Measurements from ENCODE around the gene CD244. TPM values are rescaled to one million over a fixed set of nuclear protein-coding genes. Genes with fewer than 3 reads are reported as not detected.
"Not testable (repeated sequence)": the region's sequence is repeated elsewhere in the genome, so short reads cannot be mapped to it uniquely, and the experiment has no call there.

Gene CD244
- total RNA-seq, 2 donors from 2014 or later, result 0.49 to 0.58 TPM

DNA sequence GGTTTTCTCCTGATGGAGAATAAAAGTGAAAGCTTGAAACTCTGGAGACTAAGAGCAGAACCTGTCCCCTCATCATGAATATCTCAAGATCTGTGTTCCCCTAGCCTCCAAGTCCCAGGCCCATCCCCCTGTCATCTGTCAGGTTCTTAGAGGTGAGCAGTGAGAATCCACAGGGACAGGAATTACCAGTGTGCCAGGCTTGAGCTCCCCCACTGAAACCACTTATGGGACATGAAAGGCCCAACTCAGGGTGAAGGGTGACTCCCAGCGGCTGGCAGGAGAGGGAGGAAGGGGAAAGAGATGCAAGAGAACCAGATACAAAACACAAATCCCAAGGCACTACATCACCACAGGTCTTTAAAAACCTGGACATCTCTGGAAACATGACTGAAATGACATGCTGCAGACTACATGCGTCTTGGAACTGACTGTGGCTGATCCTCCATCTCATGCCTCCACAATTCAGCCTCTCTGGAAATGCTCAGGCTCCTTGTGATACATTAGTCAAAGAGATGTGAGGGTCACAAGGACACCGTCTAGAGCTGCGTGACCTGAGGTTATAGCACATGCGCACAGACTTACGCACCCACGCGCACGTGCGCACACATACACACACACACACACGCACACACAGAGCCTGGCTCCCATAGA, 73.5 kb downstream of the CD244 start:
- Histone ChIP-seq H3K27me3 (no peaks in the 10 kb centered on the region), H3K9me3 (no peaks in the 10 kb centered on the region), H3K9ac (ENCODE audit: low read depth in 2 of 2, low read length in 2 of 2) (no peak overlapping the region), H3K4me3 (no peak overlapping the region), H3K4me1 (no peaks in the 10 kb centered on the region), H3K36me3 (no peaks in the 10 kb centered on the region), H3K27ac (no peak overlapping the region)
- no peak for DNase-seq
- intact Hi-C loops (cut with DNase I), result no loop called here
- TF ChIP-seq, protein P1, sequence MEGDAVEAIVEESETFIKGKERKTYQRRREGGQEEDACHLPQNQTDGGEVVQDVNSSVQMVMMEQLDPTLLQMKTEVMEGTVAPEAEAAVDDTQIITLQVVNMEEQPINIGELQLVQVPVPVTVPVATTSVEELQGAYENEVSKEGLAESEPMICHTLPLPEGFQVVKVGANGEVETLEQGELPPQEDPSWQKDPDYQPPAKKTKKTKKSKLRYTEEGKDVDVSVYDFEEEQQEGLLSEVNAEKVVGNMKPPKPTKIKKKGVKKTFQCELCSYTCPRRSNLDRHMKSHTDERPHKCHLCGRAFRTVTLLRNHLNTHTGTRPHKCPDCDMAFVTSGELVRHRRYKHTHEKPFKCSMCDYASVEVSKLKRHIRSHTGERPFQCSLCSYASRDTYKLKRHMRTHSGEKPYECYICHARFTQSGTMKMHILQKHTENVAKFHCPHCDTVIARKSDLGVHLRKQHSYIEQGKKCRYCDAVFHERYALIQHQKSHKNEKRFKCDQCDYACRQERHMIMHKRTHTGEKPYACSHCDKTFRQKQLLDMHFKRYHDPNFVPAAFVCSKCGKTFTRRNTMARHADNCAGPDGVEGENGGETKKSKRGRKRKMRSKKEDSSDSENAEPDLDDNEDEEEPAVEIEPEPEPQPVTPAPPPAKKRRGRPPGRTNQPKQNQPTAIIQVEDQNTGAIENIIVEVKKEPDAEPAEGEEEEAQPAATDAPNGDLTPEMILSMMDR (IDR thresholded peaks at IDR 0.05), result no peak

DNA sequence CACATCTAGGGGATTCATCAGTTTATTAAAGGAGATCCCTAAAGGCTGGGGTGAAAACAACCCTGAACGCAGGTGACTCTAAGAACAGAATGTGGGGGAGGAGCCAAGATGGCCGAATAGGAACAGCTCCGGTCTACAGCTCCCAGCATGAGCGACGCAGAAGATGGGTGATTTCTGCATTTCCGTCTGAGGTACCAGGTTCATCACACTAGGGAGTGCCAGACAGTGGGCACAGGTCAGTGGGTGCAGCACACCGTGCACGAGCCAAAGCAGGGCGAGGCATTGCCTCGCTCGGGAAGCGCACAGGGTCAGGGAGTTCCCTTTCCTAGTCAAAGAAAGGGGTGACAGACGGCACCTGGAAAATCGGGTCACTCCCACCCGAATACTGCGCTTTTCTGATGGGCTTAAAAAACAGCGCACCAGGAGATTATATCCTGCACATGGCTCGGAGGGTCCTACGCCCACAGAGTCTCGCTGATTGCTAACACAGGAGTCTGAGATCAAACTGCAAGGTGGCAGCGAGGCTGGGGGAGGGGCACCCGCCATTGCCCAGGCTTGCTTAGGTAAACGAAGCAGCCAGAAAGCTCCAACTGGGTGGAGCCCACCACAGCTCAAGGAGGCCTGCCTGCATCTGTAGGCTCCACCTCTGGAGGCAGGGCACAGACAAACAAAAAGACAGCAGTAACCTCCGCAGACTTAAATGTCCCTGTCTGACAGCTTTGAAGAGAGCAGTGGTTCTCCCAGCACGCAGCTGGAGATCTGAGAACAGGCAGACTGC, 79.5 kb downstream of the CD244 start:
- H3K27me3 ChIP-seq; H3K36me3 ChIP-seq; H3K9ac ChIP-seq (ENCODE audit: low read depth in 2 of 2, low read length in 2 of 2); H3K4me3 ChIP-seq; intact Hi-C loops (cut with DNase I); H3K9me3 ChIP-seq: not testable (repeated sequence)
- peaks cover 15% of the 10 kb centered on the region for H3K4me1 ChIP-seq
- peak; percentile 66 for DNase-seq
- peak overlapping the region; percentile 86 for H3K27ac ChIP-seq

DNA sequence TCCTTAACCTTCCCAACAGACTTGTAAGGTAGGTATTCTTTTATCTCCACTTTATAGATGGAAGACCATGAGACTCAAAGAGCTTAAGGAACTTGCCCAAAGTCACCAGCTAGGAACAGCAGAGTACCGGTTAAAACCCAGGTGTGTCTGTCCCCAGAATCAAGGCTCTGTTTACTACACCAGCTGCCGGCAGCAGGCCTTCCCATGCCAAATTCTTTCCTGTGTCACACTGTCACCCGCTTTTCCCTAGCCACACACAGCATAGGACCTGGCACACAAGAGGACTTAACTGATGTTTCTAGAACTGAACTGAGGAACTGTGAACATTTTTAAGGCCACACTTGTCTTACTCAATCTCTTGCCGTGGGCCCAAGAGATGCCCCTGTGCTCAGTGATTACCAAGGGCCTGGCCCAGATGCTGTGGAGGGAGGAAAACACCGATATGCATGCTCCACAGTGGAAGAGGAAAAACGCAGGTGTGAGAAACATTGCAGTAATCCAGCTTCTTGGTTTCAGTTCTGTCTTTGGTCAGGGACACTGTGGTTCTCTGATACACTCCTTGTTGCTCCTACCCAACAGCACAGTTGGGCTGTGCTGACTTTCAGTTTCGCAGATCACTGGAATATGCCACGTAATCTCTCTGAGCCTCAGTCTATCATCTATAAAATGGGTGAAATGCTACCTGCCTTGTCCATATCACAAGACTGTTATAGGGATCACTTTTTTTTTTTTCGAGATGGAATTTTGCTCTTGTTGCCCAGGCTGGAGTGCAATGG, 80.6 kb downstream of the CD244 start:
- H3K27me3 ChIP-seq, result no peaks in the 10 kb centered on the region
- H3K36me3 ChIP-seq, result no peaks in the 10 kb centered on the region
- peaks cover 15% of the 10 kb centered on the region for H3K4me1 ChIP-seq
- no peaks in the 10 kb centered on the region for H3K9me3 ChIP-seq
- H3K27ac ChIP-seq, result peak overlapping the region; percentile 86
- intact Hi-C loops (cut with DNase I), result no loop called here
- no peak overlapping the region for H3K4me3 ChIP-seq
- H3K9ac ChIP-seq (ENCODE audit: low read depth in 2 of 2, low read length in 2 of 2), result peak overlapping the region; percentile 6 to 49
- DNase-seq, result peak; percentile 34
- TF ChIP-seq, protein P1 (IDR thresholded peaks at IDR 0.05), result no peak

DNA sequence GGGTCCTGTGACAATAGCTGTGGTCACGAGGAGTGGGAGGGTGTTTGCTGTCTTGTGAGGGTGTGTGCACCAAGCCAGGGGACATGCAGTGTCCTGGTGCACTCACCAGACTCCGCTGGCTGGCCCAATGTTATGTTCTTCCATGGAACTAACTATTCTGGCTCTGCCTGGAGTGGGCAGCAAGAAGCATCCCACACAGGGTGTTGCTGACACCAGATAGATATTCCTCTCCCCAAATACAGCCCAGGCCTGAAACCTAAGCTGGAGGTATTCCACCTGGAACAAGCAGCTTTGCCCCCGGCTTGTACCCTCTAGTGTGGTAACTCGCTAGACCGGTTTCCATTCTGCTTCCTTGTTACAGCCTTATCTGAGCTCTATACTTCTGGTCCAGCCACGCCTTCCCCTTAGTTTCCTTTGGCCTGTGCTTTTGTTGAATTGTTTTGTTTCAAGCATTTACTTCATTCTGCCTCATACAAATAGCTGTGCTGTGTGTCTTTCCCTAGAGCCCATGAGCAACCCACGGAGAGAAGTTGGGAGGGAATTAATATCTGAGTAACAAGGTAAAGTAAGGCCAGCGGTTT, 81.4 kb downstream of the CD244 start:
- H3K4me3 ChIP-seq, result no peak overlapping the region
- no peaks in the 10 kb centered on the region for H3K36me3 ChIP-seq
- peak; percentile 88 for DNase-seq
- H3K9me3 ChIP-seq, result no peaks in the 10 kb centered on the region
- H3K27ac ChIP-seq, result peak overlapping the region; percentile 86
- H3K9ac ChIP-seq (ENCODE audit: low read depth in 2 of 2, low read length in 2 of 2), result peak overlapping the region; percentile 6 to 49
- no peaks in the 10 kb centered on the region for H3K27me3 ChIP-seq
- intact Hi-C loops (cut with DNase I), result no loop called here
- TF ChIP-seq, protein P1 (IDR thresholded peaks at IDR 0.05), result no peak
- H3K4me1 ChIP-seq, result peaks cover 15% of the 10 kb centered on the region

DNA sequence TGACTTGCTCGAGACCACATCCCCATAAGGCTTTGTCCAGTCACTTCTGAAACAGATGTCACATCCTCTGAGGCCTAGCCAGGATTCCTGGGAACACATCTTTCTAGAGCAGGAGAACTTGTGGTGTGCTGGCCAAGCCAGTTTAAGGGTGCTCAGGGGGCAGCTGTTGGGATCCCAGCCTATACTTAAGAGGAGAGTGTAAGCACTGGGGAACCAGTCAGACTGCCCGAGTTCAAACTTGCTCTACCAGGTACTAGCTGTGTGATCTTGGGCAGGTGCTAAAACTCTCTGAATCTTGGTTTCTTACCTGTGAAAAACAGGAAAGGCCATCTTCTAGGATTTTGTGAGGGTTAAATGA, 82.3 kb downstream of the CD244 start:
- Histone ChIP-seq H3K36me3 (no peaks in the 10 kb centered on the region), H3K27me3 (no peaks in the 10 kb centered on the region), H3K27ac (no peak overlapping the region), H3K9ac (ENCODE audit: low read depth in 2 of 2, low read length in 2 of 2) (no peak overlapping the region), H3K9me3 (no peaks in the 10 kb centered on the region), H3K4me3 (no peak overlapping the region), H3K4me1 (peaks cover 15% of the 10 kb centered on the region)
- TF ChIP-seq, protein P1 (IDR thresholded peaks at IDR 0.05), result no peak
- intact Hi-C loops (cut with DNase I), result no loop called here
- DNase-seq, result no peak

Other genes starting within 250 kb of the CD244 start
- 1 to 10 TPM in 1 of 2 donors, under 1 TPM in 1; 0.69 to 1.2 TPM for gene SLAMF1, start 215.8 kb downstream of the CD244 start, total RNA-seq
- 1 to 10 TPM; 4.9 to 9.2 TPM for gene CD48, start 151.1 kb downstream of the CD244 start, total RNA-seq
- 1 to 10 TPM; 4.9 to 7.0 TPM for gene SLAMF7, start 123.6 kb downstream of the CD244 start, total RNA-seq
- 1 to 10 TPM; 1.2 to 2.7 TPM for gene LY9, start 66.7 kb downstream of the CD244 start, total RNA-seq
- gene ITLN1, start 22.3 kb upstream of the CD244 start, total RNA-seq, result 100 to 1,000 TPM; 164 to 256 TPM
- not detected for gene ITLN2, start 91.9 kb upstream of the CD244 start, total RNA-seq
- 100 to 1,000 TPM; 134 to 179 TPM for gene F11R, start 158.3 kb upstream of the CD244 start, total RNA-seq
- gene TSTD1, start 176.1 kb upstream of the CD244 start, total RNA-seq, result 10 to 100 TPM; 74.7 to 87.8 TPM
- 10 to 100 TPM; 63.6 TPM for gene USF1, start 183.1 kb upstream of the CD244 start, total RNA-seq
- 1 to 10 TPM; 3.5 to 5.3 TPM for gene ARHGAP30, start 207.0 kb upstream of the CD244 start, total RNA-seq
- gene NECTIN4, start 226.7 kb upstream of the CD244 start, total RNA-seq, result 1 to 10 TPM; 4.6 to 7.8 TPM
- 10 to 100 TPM in 1 of 2 donors, 1 to 10 TPM in 1; 7.1 to 10.1 TPM for gene KLHDC9, start 235.5 kb upstream of the CD244 start, total RNA-seq